Measurements from ENCODE around the gene EEF1G.

- TF ChIP-seq CTCF (IDR thresholded peaks at IDR 0.05; ENCODE audit: poor library complexity, severe bottlenecking) (no peak), EP300 (conservative IDR thresholded peaks at IDR 0.05; ENCODE audit: poor library complexity, severe bottlenecking) (no peak)
These were observed 32.6 kb downstream of the EEF1G start for GRCh38 chr11:62540804-62541701.

All from neural cell (in vitro differentiated cells).